Cardiac ventricle fibroblast (primary cell): ENCODE results near the gene ZNF311. TPM values are rescaled to one million over a fixed set of nuclear protein-coding genes. Genes with fewer than 3 reads are reported as not detected.

Experiments used
- total RNA-seq: library from RNA; depleted of rRNA; stranded (reverse); fragments of >200 nt; gene quantifications from 2 replicates; pipeline ENCODE4 v1.2.3, GENCODE V29; 2015

The ZNF311 gene
- total RNA-seq = 0.20 and 0.56 TPM in 2 replicates

GRCh38 chr6:29005183-29005885 lies at the start of gene ZNF311:
Gene ZNF311, minus strand, starts transcription at chr6:29005315. Its CDS starts 1,361 bp downstream, at chr6:29003954.

GRCh38 chr6:29045075-29045474 lies 40.0 kb upstream of the ZNF311 start, which contains the start of gene OR2W1:
Gene OR2W1, minus strand, starts transcription at chr6:29045175. Its CDS starts 0 bp downstream, at chr6:29045175.

Other genes with a start within 250 kb of the ZNF311 start
- 48.5 and 52.8 TPM in 2 replicates for gene TRIM27, start 81.3 kb downstream of the ZNF311 start, total RNA-seq
- gene OR2W1, start 39.9 kb upstream of the ZNF311 start, total RNA-seq = not detected in 2 replicates
- gene OR2B3, start 82.0 kb upstream of the ZNF311 start, total RNA-seq = not detected in 2 replicates
- not detected in 2 replicates for gene OR2J1, start 94.2 kb upstream of the ZNF311 start, total RNA-seq
- not detected in 2 replicates for gene OR2J3, start 102.7 kb upstream of the ZNF311 start, total RNA-seq
- gene OR2J2, start 165.6 kb upstream of the ZNF311 start, total RNA-seq = not detected in 2 replicates